Ramos (cell line): ENCODE measurements around the gene HAVCR2.
"Not testable (repeated sequence)": the region's sequence is repeated elsewhere in the genome, so short reads cannot be mapped to it uniquely, and the experiment has no call there.

Experiments used
- in situ Hi-C: fragments of 300-500 bp; cut with MboI; formaldehyde crosslinking; loops from one replicate; pipeline ENCODE4 v1.14.3; 2022; ENCODE audit warnings: low sequenced_read_pairs; ENCODE audit not compliant: unreplicated experiment

Gene HAVCR2

GRCh38 chr5:157100140-157100679 lies 8.6 kb downstream of the HAVCR2 start:
- in situ Hi-C loops = no loop called here

GRCh38 chr5:157088342-157088990 lies 20.4 kb downstream of the HAVCR2 start:
- in situ Hi-C loops = no loop called here

- in situ Hi-C loops = no loop called here
Observed at GRCh38 chr5:157086751-157087359, 22.0 kb downstream of the HAVCR2 start.

DNA sequence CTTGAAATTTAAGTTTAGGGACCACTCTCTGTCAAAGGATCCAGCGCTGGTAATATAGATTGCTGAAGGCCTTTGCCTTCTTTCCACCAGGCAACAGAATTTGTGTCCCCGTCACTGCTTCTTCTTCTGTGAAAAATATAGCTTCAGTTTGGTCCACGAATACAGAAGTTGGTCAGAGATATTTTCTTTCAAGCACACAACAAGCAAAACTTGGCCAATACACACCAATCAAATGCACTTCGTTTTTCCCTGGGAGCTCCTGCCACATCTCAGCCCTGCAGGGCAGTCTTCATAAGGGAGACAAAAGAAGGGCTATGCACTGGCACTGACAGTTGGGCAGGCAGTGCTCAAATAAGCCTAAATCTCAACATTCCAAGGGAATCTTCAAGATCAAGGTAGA lies 22.9 kb downstream of the HAVCR2 start:
- in situ Hi-C loops = no loop called here

- in situ Hi-C loops = no loop called here
Observed at GRCh38 chr5:157080286-157080685, 28.6 kb downstream of the HAVCR2 start.

DNA sequence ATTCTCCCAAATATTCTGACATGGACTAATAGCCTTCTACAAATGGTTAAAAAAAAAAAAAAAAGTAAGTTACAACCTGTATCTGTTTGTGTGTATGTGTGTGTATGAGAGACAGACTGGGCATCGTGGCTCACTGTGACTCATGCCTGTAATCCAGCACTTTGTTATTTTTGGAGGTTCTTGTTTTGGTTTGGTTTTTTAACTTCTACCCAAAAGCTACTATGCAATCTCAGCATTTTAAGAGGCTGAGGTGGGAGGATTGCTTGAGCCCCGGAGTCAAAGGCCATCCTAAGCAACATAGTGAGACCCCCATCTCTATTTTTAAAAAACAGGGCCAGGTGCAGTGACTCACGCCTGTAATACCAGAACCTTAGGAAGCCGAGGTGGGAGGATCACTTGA lies 32.3 kb downstream of the HAVCR2 start:
- in situ Hi-C loops = no loop called here

DNA sequence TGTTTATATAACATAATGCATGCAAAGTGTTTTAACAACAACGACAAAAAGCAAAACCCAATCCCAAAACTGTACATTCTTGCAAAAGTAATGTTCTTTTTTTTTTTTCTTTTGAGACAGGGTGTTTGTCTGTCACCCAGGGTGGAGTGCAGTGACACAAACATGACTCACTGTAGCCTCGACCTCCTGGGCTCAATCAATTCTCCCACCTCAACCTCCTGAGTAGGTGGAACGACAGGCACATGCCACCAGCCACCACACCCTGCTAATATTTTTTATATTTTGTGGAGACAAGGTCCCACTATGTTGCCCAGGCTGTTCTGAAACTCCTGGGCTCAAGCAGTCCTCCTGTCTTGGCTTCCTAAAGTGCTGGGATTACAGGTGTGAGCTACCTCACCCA lies 36.3 kb downstream of the HAVCR2 start:
- in situ Hi-C loops = no loop called here

DNA sequence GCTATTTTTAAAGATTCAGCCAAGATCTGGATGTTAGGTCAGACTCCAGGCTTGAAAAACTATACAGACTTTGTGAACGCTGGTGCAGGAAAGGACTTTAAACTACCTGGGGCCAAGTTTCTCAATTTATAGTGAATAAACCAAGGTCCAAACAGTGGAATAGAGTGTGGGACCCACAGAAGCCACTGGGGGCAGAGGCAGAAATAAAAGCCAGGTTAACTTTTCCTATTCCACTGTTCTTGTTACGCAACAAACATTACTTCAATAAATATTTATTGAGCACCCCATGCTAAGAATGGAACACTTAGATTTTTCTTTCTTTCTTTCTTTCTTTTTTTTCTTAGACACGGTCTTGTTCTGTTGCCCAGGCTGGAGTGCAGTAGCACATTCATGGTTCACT lies 38.9 kb downstream of the HAVCR2 start:
- in situ Hi-C loops = no loop called here

- in situ Hi-C loops = no loop called here
Observed at GRCh38 chr5:157068785-157069184, 40.1 kb downstream of the HAVCR2 start.

DNA sequence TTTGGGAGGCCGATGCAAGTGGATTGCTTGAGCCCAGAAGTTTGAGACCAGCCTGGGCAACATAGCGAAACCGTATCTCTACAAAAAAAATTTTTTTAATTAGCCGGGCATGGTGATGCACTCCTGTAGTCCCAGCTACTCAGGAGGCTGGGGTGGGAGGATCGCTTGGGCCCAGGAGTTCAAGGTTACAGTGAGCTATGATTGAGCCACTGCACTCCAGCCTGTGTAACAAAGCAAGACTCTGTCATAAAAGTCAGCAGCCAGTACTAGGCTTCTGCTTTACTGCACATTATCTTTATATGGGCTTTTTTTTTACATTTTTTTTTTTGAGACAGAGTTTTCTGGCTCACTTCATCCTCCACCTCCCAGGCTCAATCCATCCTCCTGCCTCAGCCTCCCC lies 40.5 kb downstream of the HAVCR2 start:
- in situ Hi-C loops = no loop called here

- in situ Hi-C loops = no loop called here
Observed at GRCh38 chr5:157067005-157067404, 41.8 kb downstream of the HAVCR2 start.

DNA sequence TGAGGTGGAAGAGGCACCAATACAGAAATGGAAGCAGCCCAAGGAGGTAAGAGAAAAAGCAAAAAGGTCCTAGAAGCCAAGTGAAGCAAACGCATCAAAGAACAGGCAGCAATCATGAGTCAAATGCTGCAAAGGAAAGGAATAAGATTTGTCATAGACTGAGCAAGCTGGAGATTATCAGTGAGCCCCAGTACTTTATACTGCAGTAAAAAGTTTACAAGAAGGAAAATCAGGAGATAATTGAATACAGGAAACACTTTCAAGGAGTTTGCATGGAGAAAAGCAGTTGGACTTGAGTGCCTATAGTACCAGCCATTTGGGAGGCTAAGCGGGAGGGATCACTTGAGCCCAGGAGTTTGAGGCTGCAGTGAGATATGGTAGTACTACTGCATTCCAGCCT lies 42.8 kb downstream of the HAVCR2 start:
- in situ Hi-C loops = no loop called here

GRCh38 chr5:157063776-157064430 lies 44.9 kb downstream of the HAVCR2 start:
- in situ Hi-C loops = no loop called here

DNA sequence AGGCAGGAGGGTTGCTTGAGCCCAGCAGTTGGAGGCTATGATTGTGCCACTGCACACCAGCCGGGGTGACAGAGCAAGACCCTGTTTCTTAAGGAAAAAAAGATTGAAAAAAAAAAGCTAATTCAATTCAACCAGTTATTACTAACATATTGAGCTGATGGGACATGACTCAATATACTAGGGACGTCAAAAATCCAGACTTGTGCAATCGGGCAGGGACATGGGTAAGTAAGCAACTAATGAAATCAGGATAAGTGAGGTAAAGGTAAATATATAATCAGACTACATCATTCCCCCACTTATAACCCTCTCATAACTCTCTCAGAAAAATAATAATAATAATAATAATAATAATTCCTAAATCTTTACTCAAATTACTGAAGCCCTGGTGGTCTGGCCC lies 49.0 kb downstream of the HAVCR2 start:
- in situ Hi-C loops = no loop called here

DNA sequence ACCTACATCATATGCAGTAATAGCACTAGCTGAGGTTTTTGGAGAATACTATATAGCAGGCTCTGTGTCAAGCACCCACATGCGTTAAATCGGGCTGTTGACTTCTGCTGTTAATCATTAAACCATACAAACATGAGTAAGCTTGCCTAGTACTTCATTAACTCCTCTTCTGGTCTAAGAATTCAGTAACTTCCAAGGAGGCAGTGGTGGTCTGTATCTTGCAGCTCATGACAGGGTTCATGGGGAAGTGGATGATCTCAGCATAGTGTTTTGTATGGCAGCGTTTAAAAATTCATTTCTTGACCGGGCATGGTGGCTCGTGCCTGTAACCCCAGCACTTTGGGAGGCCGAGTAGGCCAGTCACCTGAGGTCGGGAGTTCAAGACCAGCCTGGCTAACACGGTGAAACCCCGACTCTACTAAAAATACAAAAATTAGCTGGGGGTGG lies 49.7 kb downstream of the HAVCR2 start, which contains the start of gene HAVCR1:
Gene HAVCR1, minus strand, starts transcription at position 24 of the 447 bp plus-strand sequence. CDS start 1,173 bp downstream, outside the sequence.
- in situ Hi-C loops = no loop called here

DNA sequence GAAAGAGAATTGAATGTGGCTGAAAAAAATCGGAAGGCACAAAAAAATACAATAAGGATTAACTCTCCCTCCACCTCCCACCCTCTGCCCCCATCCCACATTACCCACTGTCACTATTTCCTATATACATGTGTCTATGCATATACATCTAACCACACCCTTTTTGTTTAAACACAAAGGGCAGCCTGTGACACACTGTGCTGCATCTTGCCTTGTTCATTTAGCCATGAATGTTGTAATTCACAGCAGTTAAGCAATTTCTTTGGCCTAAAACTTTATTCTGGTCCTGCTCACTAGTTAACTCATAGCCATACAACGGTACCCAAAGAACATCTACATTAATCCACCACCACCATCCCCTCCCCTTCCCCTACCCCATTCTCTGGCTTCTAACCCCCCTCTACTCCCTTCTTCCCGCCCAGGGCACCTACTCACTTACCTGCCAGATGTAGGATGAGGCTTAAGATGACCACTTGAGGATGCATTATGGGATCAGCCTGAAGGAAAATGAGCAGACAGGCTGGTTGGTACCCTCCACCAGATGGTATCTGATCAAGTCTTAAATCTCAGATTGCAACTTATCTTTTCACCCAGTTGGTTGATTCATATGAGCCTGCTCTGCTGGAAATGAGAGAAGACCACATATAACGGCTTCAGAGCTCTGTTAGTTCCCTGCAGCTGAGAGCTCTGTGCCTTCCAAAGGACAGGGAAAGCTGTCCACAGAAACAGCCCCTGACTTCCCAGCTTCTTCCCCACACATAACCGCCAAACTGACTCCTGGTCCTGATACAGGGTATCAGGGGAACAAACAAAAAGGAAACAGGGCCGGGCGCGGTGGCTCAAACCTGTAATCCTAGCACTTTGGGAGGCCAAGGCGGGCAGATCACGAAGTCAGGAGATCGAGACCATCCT lies 51.1 kb downstream of the HAVCR2 start:
- in situ Hi-C loops = no loop called here

DNA sequence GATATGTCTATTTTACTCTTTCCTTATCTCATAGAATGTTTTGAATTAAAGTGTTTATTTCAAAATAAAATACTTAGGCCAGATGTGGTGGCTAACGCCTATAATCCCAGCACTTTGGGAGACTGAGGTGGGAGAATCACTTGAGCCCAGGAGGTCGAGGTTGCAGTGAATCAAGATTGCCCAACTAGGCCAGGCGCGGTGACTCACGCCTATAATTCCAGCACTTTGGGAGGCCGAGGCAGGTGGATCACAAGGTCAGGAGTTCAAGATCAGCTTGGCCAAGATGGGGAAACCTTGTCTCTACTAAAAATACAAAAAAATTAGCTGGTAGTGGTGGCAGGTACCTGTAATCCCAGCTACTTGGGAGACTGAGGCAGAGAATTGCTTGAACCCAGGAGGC lies 52.0 kb downstream of the HAVCR2 start:
- in situ Hi-C loops = not testable (repeated sequence)

GRCh38 chr5:157051604-157052245 lies 57.1 kb downstream of the HAVCR2 start:
- in situ Hi-C loops = no loop called here

GRCh38 chr5:157050050-157050449 lies 58.8 kb downstream of the HAVCR2 start:
- in situ Hi-C loops = no loop called here

DNA sequence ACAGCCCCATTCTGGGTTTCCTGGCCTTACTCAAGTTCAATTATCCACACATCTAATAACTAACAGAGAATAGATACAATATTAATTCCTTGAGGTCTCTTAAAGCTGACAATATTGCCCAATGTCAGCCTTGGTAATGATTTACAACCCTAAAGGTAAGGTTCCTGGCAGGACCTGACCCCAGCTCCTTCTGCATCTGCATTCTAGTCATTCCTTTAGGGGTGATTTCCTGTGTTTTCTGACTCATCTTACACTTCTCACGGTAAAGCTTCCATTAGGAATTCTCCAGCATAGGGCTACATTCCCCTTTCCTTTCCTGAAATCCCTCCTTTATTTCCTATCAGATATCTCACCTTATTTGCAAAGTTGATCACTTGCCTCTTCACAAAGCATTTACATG lies 59.2 kb downstream of the HAVCR2 start:
- in situ Hi-C loops = no loop called here
